K562 (cell line): ENCODE measurements around the gene BPI.

ENCODE experiments used
- DNMT1 ChIP-seq: fragments of 450-650 bp; IDR thresholded peaks from 2 replicates; pipeline ENCODE4 v1.6.1; 2016; ENCODE audit warnings: antibody characterized with exemption, mild to moderate bottlenecking
- FOXK2 ChIP-seq, 2 experiments: fragments of 450-650 bp; IDR thresholded peaks in 1 of 2; conservative IDR thresholded peaks in 1 of 2; 2 replicates each; pipeline ENCODE4 v1.6.1; 2016; ENCODE audit warnings: low read depth in 2 of 2, mild to moderate bottlenecking in 1 of 2
- RNF2 ChIP-seq: sonication (generic); IDR thresholded peaks from 2 replicates; pipeline ENCODE4 v1.6.1; 2016
- SETDB1 ChIP-seq: IDR thresholded peaks from one replicate; pipeline ENCODE4 v1.6.1; 2012; ENCODE audit warnings: low read length, control low read depth, inconsistent platforms
- SREBF1 ChIP-seq: fragments of 150-350 bp; IDR thresholded peaks from 2 replicates; pipeline ENCODE4 v1.6.1; 2014; ENCODE audit warnings: antibody characterized with exemption, low read depth, low read length, borderline replicate concordance
- TAF1 ChIP-seq: IDR thresholded peaks from 2 replicates; pipeline ENCODE4 v1.6.1; 2011; ENCODE audit warnings: mild to moderate bottlenecking, low read length, moderate library complexity; ENCODE audit not compliant: insufficient read depth, control insufficient read depth, severe bottlenecking; ENCODE audit errors: extremely low read depth
- TRIM28 ChIP-seq: fragments of 450-650 bp; IDR thresholded peaks from 2 replicates; pipeline ENCODE4 v1.6.1; 2017
- ZNF263 ChIP-seq: sonication (generic); formaldehyde crosslinking; IDR thresholded peaks from 2 replicates; pipeline ENCODE4 v1.8.0; 2022; ENCODE audit warnings: mild to moderate bottlenecking, missing genetic modification reagents, borderline replicate concordance
- TF ChIP-seq, protein P1 (sequence below): sonication (generic); formaldehyde crosslinking; IDR thresholded peaks from 2 replicates; pipeline ENCODE4 v1.8.1; 2023; ENCODE audit warnings: mild to moderate bottlenecking, missing genetic modification reagents
- TF ChIP-seq, protein P2 (sequence below): fragments of 450-650 bp; IDR thresholded peaks from 2 replicates; pipeline ENCODE4 v1.6.1; 2017; ENCODE audit warnings: mild to moderate bottlenecking, moderate library complexity
- TF ChIP-seq, protein P3 (sequence below): sonication (generic); formaldehyde crosslinking; IDR thresholded peaks from 2 replicates; pipeline ENCODE4 v1.8.1; 2023; ENCODE audit warnings: mild to moderate bottlenecking, missing genetic modification reagents
- TF ChIP-seq, protein P4 (sequence below), 3 experiments: IDR thresholded peaks in 2 of 3; conservative IDR thresholded peaks in 1 of 3; 2 replicates each; pipeline ENCODE4 v1.5.1; 2011 to 2012; ENCODE audit warnings: low read length in 3 of 3, mild to moderate bottlenecking in 3 of 3, control low read depth in 2 of 3, improper control_type of control experiment in 1 of 3, inconsistent platforms in 1 of 3, low read depth in 1 of 3, mixed read lengths in 1 of 3, moderate library complexity in 1 of 3; ENCODE audit not compliant: insufficient read depth in 2 of 3

DNA sequence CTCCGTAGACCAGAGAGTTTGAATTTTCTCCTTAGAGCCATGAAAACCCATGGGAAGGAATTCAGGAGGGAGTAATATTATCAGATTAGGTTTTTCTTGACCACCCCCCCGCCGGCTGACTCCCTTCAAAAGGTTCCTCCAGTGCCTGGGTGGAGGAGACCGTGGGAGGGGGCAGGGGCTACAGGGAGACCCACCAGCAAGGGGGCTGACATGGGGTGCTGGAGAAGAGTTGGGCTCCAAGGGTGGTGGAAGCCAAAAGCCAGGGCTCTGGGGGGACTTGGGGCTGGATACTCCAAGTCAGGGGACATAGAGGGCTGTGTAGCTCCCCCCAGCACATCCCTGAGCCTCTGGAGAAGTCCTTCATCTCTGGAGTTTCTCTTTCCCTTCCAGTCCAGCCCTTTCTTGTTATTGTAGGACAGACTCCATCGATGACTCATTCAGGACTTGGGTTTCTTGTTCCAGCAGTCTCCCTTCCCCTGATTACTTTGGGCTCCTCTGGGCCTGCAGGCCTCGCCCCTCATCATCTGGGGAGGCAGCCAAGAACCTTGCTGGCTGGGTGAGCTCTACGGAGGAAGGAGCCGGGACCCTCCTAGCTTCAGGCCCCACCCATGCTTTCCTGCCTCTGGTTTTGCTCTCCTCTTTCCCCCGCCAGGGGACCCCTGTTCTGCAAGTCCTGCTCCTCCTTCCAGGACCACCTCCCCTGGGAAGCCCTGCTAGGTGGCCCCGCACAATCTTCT lies 32.9 kb upstream of the BPI start:
- TF ChIP-seq TRIM28 (no peak), FOXK2 (conservative IDR thresholded peaks at IDR 0.05 in 1 of 2, IDR thresholded peaks at IDR 0.05 in 1 of 2; ENCODE audit: low read depth in 2 of 2) (no peak), SETDB1 (no peak), SREBF1 (no peak), TAF1 (no peak), RNF2 (no peak), DNMT1 (no peak), ZNF263 (CRISPR knock-in tag) (no peak)
- TF ChIP-seq, protein P1, sequence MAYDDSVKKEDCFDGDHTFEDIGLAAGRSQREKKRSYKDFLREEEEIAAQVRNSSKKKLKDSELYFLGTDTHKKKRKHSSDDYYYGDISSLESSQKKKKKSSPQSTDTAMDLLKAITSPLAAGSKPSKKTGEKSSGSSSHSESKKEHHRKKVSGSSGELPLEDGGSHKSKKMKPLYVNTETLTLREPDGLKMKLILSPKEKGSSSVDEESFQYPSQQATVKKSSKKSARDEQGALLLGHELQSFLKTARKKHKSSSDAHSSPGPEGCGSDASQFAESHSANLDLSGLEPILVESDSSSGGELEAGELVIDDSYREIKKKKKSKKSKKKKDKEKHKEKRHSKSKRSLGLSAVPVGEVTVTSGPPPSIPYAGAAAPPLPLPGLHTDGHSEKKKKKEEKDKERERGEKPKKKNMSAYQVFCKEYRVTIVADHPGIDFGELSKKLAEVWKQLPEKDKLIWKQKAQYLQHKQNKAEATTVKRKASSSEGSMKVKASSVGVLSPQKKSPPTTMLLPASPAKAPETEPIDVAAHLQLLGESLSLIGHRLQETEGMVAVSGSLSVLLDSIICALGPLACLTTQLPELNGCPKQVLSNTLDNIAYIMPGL, result no peak
- TF ChIP-seq, protein P2, sequence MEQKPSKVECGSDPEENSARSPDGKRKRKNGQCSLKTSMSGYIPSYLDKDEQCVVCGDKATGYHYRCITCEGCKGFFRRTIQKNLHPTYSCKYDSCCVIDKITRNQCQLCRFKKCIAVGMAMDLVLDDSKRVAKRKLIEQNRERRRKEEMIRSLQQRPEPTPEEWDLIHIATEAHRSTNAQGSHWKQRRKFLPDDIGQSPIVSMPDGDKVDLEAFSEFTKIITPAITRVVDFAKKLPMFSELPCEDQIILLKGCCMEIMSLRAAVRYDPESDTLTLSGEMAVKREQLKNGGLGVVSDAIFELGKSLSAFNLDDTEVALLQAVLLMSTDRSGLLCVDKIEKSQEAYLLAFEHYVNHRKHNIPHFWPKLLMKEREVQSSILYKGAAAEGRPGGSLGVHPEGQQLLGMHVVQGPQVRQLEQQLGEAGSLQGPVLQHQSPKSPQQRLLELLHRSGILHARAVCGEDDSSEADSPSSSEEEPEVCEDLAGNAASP, result no peak
- TF ChIP-seq, protein P3, sequence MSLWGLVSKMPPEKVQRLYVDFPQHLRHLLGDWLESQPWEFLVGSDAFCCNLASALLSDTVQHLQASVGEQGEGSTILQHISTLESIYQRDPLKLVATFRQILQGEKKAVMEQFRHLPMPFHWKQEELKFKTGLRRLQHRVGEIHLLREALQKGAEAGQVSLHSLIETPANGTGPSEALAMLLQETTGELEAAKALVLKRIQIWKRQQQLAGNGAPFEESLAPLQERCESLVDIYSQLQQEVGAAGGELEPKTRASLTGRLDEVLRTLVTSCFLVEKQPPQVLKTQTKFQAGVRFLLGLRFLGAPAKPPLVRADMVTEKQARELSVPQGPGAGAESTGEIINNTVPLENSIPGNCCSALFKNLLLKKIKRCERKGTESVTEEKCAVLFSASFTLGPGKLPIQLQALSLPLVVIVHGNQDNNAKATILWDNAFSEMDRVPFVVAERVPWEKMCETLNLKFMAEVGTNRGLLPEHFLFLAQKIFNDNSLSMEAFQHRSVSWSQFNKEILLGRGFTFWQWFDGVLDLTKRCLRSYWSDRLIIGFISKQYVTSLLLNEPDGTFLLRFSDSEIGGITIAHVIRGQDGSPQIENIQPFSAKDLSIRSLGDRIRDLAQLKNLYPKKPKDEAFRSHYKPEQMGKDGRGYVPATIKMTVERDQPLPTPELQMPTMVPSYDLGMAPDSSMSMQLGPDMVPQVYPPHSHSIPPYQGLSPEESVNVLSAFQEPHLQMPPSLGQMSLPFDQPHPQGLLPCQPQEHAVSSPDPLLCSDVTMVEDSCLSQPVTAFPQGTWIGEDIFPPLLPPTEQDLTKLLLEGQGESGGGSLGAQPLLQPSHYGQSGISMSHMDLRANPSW (CRISPR knock-in tag), result no peak
- TF ChIP-seq, protein P4, sequence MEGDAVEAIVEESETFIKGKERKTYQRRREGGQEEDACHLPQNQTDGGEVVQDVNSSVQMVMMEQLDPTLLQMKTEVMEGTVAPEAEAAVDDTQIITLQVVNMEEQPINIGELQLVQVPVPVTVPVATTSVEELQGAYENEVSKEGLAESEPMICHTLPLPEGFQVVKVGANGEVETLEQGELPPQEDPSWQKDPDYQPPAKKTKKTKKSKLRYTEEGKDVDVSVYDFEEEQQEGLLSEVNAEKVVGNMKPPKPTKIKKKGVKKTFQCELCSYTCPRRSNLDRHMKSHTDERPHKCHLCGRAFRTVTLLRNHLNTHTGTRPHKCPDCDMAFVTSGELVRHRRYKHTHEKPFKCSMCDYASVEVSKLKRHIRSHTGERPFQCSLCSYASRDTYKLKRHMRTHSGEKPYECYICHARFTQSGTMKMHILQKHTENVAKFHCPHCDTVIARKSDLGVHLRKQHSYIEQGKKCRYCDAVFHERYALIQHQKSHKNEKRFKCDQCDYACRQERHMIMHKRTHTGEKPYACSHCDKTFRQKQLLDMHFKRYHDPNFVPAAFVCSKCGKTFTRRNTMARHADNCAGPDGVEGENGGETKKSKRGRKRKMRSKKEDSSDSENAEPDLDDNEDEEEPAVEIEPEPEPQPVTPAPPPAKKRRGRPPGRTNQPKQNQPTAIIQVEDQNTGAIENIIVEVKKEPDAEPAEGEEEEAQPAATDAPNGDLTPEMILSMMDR (IDR thresholded peaks at IDR 0.05 in 2 of 3, conservative IDR thresholded peaks at IDR 0.05 in 1 of 3; ENCODE audit: insufficient read depth in 2 of 3, low read depth in 1 of 3, low read length in 3 of 3), result no peak
